Smooth muscle cell (in vitro differentiated cells): ENCODE data around the gene EIF3I. TPM values are rescaled to one million over a fixed set of nuclear protein-coding genes. Genes with fewer than 3 reads are reported as not detected.

Experiments
- DNase-seq: peaks from one replicate; lab custom pipeline; 2025; ENCODE audit not compliant: unreplicated experiment; lab: John Stamatoyannopoulos, UW
- H2AFZ ChIP-seq: fragments of 200-600 bp; sonication (generic); 2 replicates; pipeline ENCODE4 v1.6.0; 2016; ENCODE audit warnings: antibody characterized with exemption, low read depth, mild to moderate bottlenecking
- H3F3A ChIP-seq: fragments of 200-600 bp; sonication (generic); 2 replicates; pipeline ENCODE4 v1.6.0; 2017; ENCODE audit warnings: antibody characterized with exemption, low read depth
- H3K27ac ChIP-seq: fragments of 200-600 bp; sonication (generic); 2 replicates; pipeline ENCODE4 v1.5.1; 2016; ENCODE audit warnings: low read depth, mild to moderate bottlenecking
- H3K27me3 ChIP-seq: fragments of 200-600 bp; sonication (generic); 2 replicates; pipeline ENCODE4 v1.6.1; 2016; ENCODE audit warnings: low read depth, mild to moderate bottlenecking
- H3K36me3 ChIP-seq: fragments of 200-600 bp; sonication (generic); 2 replicates; pipeline ENCODE4 v1.5.1; 2016; ENCODE audit warnings: low read depth
- H3K4me1 ChIP-seq: fragments of 200-600 bp; sonication (generic); 2 replicates; pipeline ENCODE4 v1.5.1; 2016; ENCODE audit warnings: low read depth
- H3K4me2 ChIP-seq: fragments of 200-600 bp; sonication (generic); 2 replicates; pipeline ENCODE4 v1.6.0; 2016; ENCODE audit warnings: mild to moderate bottlenecking
- H3K4me3 ChIP-seq: fragments of 200-600 bp; sonication (generic); 2 replicates; pipeline ENCODE4 v1.5.1; 2016; ENCODE audit warnings: mild to moderate bottlenecking
- H3K79me2 ChIP-seq: fragments of 200-600 bp; sonication (generic); 2 replicates; pipeline ENCODE4 v1.6.0; 2016; ENCODE audit warnings: low read depth, mild to moderate bottlenecking
- H3K9ac ChIP-seq: fragments of 200-600 bp; sonication (generic); 2 replicates; pipeline ENCODE4 v1.6.0; 2016; ENCODE audit warnings: low read depth
- H3K9me3 ChIP-seq: fragments of 200-600 bp; sonication (generic); replicated peaks from 2 replicates; pipeline ENCODE4 v1.5.1; 2016; ENCODE audit warnings: low read depth
- H4K20me1 ChIP-seq: fragments of 200-600 bp; sonication (generic); 2 replicates; pipeline ENCODE4 v1.6.0; 2016; ENCODE audit warnings: low read depth
- CTCF ChIP-seq: fragments of 200-600 bp; sonication (generic); IDR thresholded peaks from 2 replicates; pipeline ENCODE4 v1.5.1; 2017; ENCODE audit warnings: borderline replicate concordance, mild to moderate bottlenecking, antibody characterized with exemption; ENCODE audit not compliant: insufficient read depth, poor library complexity, severe bottlenecking
- WGBS: methylation state at CpG from one replicate; pipeline ENCODE4 v1.1.7; 2016; ENCODE audit warnings: low lambda C conversion rate; 5-methylcytosine and 5-hydroxymethylcytosine counted together
- polyA plus RNA-seq: library from polyadenylated mRNA; unstranded; fragments of >200 nt; fragmentation: Nextera tagmentation; extraction: Ambion mirVana; gene quantifications from 2 replicates; pipeline ENCODE4 v1.2.1, GENCODE V29; 2016
- total RNA-seq: library from RNA; depleted of rRNA; stranded (reverse); fragments of >200 nt; gene quantifications from 2 replicates; pipeline ENCODE4 v1.2.3, GENCODE V29; 2014

Gene EIF3I
- 200 and 240 TPM in 2 replicates for total RNA-seq
- 250 and 257 TPM in 2 replicates for polyA plus RNA-seq

DNA sequence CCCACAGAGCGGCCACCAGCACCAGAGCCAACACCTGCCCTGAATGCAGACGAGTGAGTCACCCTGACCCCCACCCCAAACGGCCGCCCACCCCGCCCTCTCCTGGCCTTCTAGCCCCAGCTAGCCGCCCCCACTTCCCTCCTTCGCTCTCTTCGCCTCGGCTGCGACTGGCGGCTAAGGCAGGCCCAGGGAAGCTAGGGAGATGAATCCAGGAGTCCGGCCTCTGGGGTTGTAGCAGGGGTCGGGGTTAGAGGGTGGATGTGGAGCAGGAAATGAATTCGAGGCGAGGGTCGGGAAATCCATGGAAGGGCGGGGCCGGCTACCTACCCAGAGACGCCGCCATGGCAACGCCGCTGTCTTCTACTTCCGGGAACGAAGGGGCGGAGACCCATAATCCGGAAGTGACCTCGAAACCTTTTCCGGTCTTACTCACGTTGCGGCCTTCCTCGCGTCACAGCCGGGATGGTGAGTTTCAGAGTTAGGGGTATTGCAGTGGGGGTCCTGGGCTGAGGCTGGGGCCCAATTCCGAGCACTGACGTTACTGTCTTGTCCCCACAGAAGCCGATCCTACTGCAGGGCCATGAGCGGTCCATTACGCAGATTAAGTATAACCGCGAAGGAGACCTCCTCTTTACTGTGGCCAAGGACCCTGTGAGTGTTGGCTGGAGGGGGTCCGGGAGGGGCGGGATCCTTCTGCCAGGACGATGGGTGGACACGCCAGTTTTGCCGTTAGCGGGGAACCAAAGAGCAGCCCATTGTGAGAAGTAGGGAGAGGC, at the start of gene EIF3I, which contains the start of gene TMEM234:
Gene EIF3I, plus strand, starts transcription at position 428 of the 776 bp plus-strand sequence. Its CDS starts 35 bp downstream, at position 463.
Gene TMEM234, minus strand, starts transcription at position 374 of the 776 bp plus-strand sequence. Its CDS starts 31 bp downstream, at position 343.
- H2AFZ ChIP-seq, result peak within 1 kb of the TSS; percentile 94
- no peaks in the 10 kb centered on the region for H3F3A ChIP-seq
- peak within 1 kb of the TSS; percentile 95 for H3K27ac ChIP-seq
- WGBS, result under 1% methylated on average over 43 of the region's 46 CpGs
- H3K9ac ChIP-seq, result peak within 1 kb of the TSS; percentile 97
- H3K27me3 ChIP-seq, result no peaks in the 10 kb centered on the region
- peaks cover 15% of the 10 kb centered on the region for H3K4me1 ChIP-seq
- H3K79me2 ChIP-seq, result peaks cover 45% of the 10 kb centered on the region
- H3K4me2 ChIP-seq, result peak within 1 kb of the TSS; percentile 91
- H3K4me3 ChIP-seq, result peak within 1 kb of the TSS; percentile 98
- no peaks in the 10 kb centered on the region for H3K36me3 ChIP-seq
- no peaks in the 10 kb centered on the region for H4K20me1 ChIP-seq
- DNase-seq, result peak; percentile 39
- TF ChIP-seq CTCF, result no peak
- no peaks in the 10 kb centered on the region for H3K9me3 ChIP-seq

DNA sequence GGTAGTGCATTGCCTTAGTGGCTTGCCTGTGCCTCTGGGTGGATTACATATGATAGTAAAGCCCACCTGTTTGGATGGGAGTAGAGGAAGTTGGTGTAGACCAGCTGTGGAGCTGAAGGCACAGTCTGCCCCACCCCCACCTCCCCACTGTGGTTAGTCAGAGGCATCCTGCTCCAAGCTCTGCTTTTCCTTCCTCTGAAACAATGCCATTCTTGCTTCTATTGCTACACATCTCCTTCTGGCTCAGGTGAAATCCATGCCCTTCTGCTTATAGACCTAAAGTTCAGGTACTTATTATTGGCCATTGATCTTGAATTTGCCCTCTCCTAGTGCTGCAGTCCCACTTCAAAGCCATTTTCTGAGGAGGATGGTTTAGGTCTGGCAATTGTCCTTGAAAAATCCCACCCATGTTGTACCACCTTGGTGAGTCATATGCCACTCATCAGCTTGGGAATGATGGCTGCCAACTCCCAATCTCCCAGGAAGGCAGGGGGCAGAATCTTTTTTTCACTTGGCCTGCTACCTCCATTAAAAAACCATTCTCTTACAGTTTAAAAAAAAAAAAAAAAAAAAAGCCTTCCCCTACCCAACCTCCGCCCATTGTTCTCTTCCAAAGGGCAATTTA, 49.5 kb upstream of the EIF3I start:
- H2AFZ ChIP-seq, result no peak overlapping the region
- H3K9me3 ChIP-seq, result no peaks in the 10 kb centered on the region
- no peaks in the 10 kb centered on the region for H3K27me3 ChIP-seq
- H3K36me3 ChIP-seq, result peaks cover 3% of the 10 kb centered on the region
- no peak overlapping the region for H3K9ac ChIP-seq
- no peak overlapping the region for H3K4me3 ChIP-seq
- H3K4me2 ChIP-seq, result no peak overlapping the region
- DNase-seq, result no peak
- no peaks in the 10 kb centered on the region for H3K4me1 ChIP-seq
- no peak overlapping the region for H3K27ac ChIP-seq
- H4K20me1 ChIP-seq, result no peaks in the 10 kb centered on the region
- TF ChIP-seq CTCF, result no peak
- 100% methylated on average over 1 of the region's 1 CpG for WGBS
- no peaks in the 10 kb centered on the region for H3K79me2 ChIP-seq
- H3F3A ChIP-seq, result no peaks in the 10 kb centered on the region

DNA sequence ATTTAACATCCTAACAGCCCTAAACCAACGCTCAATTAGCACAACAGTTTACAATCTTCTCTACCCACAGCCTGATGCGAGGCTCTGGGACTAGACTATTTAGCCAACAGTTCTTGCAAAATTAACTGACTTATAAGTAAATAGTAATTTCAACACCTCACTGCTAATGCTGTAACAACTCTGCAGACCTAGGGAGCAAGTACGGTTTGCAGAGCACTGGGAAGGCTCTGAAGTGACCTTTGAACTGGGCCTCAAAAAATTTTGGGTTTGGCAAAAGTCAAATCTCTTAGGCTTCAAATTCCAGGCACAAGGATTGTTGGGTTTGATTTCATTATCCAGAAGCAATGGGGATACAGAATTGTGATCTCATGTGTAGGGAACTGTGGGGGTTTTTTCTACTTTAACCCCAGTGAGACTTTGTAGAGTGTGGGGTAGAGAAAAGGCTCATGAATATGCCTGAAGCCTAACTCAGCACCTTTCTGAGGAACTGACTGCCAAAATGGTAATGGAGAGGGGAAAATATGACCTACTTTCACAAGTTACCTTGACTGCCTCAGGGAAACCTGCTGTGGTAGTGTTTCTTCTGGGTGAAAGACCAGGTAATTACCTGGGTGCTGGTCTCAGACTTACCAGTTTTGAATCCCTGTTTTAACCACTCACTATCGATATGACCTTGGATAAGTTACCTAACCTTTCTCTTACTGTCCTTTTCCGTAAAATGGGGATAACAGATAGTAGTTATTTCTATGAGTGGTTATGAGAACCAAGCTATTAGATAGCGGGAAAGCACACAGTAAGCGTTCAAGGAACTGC, 43.6 kb upstream of the EIF3I start:
- H3K27me3 ChIP-seq, result no peaks in the 10 kb centered on the region
- no peak for TF ChIP-seq CTCF
- H3K9me3 ChIP-seq, result no peaks in the 10 kb centered on the region
- H4K20me1 ChIP-seq, result peaks cover 29% of the 10 kb centered on the region
- H2AFZ ChIP-seq, result peak overlapping the region; percentile 6
- H3K4me3 ChIP-seq, result peak overlapping the region; percentile 66
- H3K4me2 ChIP-seq, result peak overlapping the region; percentile 94
- H3K4me1 ChIP-seq, result peaks cover 20% of the 10 kb centered on the region
- 77% methylated on average over 7 of the region's 7 CpGs for WGBS
- peak overlapping the region; percentile 96 for H3K27ac ChIP-seq
- no peak for DNase-seq
- H3F3A ChIP-seq, result peaks cover 11% of the 10 kb centered on the region
- H3K9ac ChIP-seq, result no peak overlapping the region
- H3K79me2 ChIP-seq, result peaks cover 32% of the 10 kb centered on the region
- H3K36me3 ChIP-seq, result no peaks in the 10 kb centered on the region
